OCI-LY1 (cell line): Measurements from ENCODE around the gene GALC.

Experiments used
- H2AFZ ChIP-seq: fragments of 200-600 bp; sonication (generic), shearing (Covaris generic); 2 replicates; pipeline ENCODE4 v1.6.0; 2014; ENCODE audit warnings: antibody characterized with exemption, mild to moderate bottlenecking, low read length
- H3F3A ChIP-seq: fragments of 200-600 bp; sonication (generic), shearing (Covaris generic); 2 replicates; pipeline ENCODE4 v1.6.0; 2014; ENCODE audit warnings: mild to moderate bottlenecking, antibody characterized with exemption, low read length, moderate library complexity; ENCODE audit not compliant: insufficient read depth
- H3K27ac ChIP-seq: fragments of 200-600 bp; sonication (generic); 2 replicates; pipeline ENCODE4 v1.5.1; 2014; ENCODE audit warnings: low read length, mixed run types, mild to moderate bottlenecking, low read depth; ENCODE audit not compliant: poor library complexity, severe bottlenecking
- H3K27me3 ChIP-seq: fragments of 200-600 bp; sonication (generic); 2 replicates; pipeline ENCODE4 v1.6.0; 2014; ENCODE audit warnings: antibody characterized with exemption, mild to moderate bottlenecking, low read length, moderate library complexity; ENCODE audit not compliant: insufficient read depth
- H3K36me3 ChIP-seq: fragments of 200-600 bp; sonication (generic); 2 replicates; pipeline ENCODE4 v1.6.1; 2014; ENCODE audit warnings: mild to moderate bottlenecking, antibody characterized with exemption, low read length, moderate library complexity, mixed read lengths; ENCODE audit not compliant: insufficient read depth
- H3K4me1 ChIP-seq: fragments of 200-600 bp; sonication (generic); 2 replicates; pipeline ENCODE4 v1.5.1; 2014; ENCODE audit warnings: mild to moderate bottlenecking, low read length, moderate library complexity; ENCODE audit not compliant: insufficient read depth, severe bottlenecking
- H3K4me2 ChIP-seq: fragments of 200-600 bp; sonication (generic), shearing (Covaris generic); 2 replicates; pipeline ENCODE4 v1.6.1; 2014; ENCODE audit warnings: low read length
- H3K4me3 ChIP-seq: fragments of 200-600 bp; sonication (generic); 2 replicates; pipeline ENCODE4 v1.5.1; 2014; ENCODE audit warnings: low read length, low read depth, mild to moderate bottlenecking, mixed read lengths; ENCODE audit not compliant: poor library complexity, severe bottlenecking
- H3K79me2 ChIP-seq: fragments of 200-600 bp; shearing (Covaris generic); 2 replicates; pipeline ENCODE4 v1.6.1; 2016; ENCODE audit warnings: mixed run types, low read length, mixed read lengths; ENCODE audit not compliant: insufficient read depth
- H3K9ac ChIP-seq: fragments of 200-600 bp; sonication (generic), shearing (Covaris generic); 2 replicates; pipeline ENCODE4 v1.6.1; 2014; ENCODE audit warnings: mild to moderate bottlenecking, low read length, mixed read lengths
- H3K9me2 ChIP-seq: fragments of 200-600 bp; sonication (generic), shearing (Covaris generic); 2 replicates; pipeline ENCODE4 v1.6.1; 2014; ENCODE audit warnings: low read depth, mild to moderate bottlenecking, low read length, mixed read lengths
- H3K9me3 ChIP-seq: fragments of 200-600 bp; shearing (Covaris generic); 2 replicates; pipeline ENCODE4 v1.6.1; 2014; ENCODE audit warnings: low read length, mixed read lengths
- H4K20me1 ChIP-seq: fragments of 200-600 bp; sonication (generic), shearing (Covaris generic); 2 replicates; pipeline ENCODE4 v1.6.0; 2016; ENCODE audit warnings: mild to moderate bottlenecking, low read length; ENCODE audit not compliant: insufficient read depth
- EZH2 ChIP-seq: fragments of 200-600 bp; sonication (generic), shearing (Covaris generic); IDR thresholded peaks from 2 replicates; pipeline ENCODE4 v1.8.0; 2017; ENCODE audit warnings: borderline replicate concordance, mixed run types, mild to moderate bottlenecking, antibody characterized with exemption, low read length, moderate library complexity, mixed read lengths
- TF ChIP-seq, protein P1 (sequence below): fragments of 200-600 bp; sonication (generic), shearing (Covaris generic); IDR thresholded peaks from 2 replicates; pipeline ENCODE4 v1.5.1; 2017; ENCODE audit warnings: mild to moderate bottlenecking, antibody characterized with exemption, low read length, moderate library complexity, mixed read lengths

GALC gene

DNA sequence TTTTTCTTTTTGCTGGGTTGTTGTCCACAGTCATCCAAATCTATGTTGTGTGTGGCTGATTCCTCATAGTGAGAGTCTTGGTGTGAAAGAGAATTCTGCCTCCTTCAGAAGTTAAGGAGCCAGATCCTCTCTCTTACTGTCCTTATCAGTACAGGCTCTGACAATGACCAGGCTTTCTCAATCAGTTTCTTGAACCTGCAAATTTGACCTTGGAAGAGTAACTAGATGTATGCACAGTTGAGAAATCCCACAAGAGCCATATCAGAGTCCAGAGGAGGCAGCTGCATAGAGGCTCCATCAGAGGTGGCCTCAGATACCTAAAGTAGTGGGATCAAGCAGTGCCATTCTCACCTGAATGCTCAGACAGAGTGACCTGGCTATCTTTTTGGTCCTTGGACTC is 5.5 kb upstream of the GALC start:
- Histone ChIP-seq H3K9me2 (no peaks in the 10 kb centered on the region), H3K4me2 (no peak overlapping the region), H3K36me3 (no peaks in the 10 kb centered on the region), H3K9me3 (no peaks in the 10 kb centered on the region), H3K27me3 (no peaks in the 10 kb centered on the region), H3K9ac (no peak overlapping the region), H4K20me1 (no peaks in the 10 kb centered on the region), H3F3A (no peaks in the 10 kb centered on the region), H3K4me1 (peaks cover 19% of the 10 kb centered on the region), H2AFZ (no peak overlapping the region), H3K27ac (no peak overlapping the region), H3K79me2 (no peaks in the 10 kb centered on the region), H3K4me3 (no peak overlapping the region)
- no peak for TF ChIP-seq EZH2

DNA sequence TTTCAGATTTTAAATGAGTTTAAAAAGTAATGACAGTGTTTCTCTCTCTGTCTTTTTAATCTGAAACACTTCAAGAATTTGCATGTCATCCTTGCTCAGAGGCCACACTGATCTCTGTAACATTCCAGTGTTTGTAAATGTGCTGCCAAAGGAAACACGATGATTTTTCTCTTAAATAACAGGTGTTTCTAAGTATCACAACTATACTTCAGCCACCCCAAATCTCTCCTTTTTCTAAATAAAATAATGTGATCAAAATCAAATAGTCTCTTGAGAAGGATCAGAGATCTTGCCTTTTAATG is 3.3 kb upstream of the GALC start:
- Histone ChIP-seq H2AFZ (no peak overlapping the region), H4K20me1 (no peaks in the 10 kb centered on the region), H3K27ac (no peak overlapping the region), H3K27me3 (no peaks in the 10 kb centered on the region), H3K9ac (no peak overlapping the region), H3F3A (no peaks in the 10 kb centered on the region), H3K4me3 (no peak overlapping the region), H3K9me3 (no peaks in the 10 kb centered on the region), H3K4me1 (peaks cover 25% of the 10 kb centered on the region), H3K79me2 (no peaks in the 10 kb centered on the region), H3K9me2 (no peaks in the 10 kb centered on the region), H3K4me2 (no peak overlapping the region), H3K36me3 (no peaks in the 10 kb centered on the region)
- TF ChIP-seq EZH2, result no peak
- TF ChIP-seq, protein P1, sequence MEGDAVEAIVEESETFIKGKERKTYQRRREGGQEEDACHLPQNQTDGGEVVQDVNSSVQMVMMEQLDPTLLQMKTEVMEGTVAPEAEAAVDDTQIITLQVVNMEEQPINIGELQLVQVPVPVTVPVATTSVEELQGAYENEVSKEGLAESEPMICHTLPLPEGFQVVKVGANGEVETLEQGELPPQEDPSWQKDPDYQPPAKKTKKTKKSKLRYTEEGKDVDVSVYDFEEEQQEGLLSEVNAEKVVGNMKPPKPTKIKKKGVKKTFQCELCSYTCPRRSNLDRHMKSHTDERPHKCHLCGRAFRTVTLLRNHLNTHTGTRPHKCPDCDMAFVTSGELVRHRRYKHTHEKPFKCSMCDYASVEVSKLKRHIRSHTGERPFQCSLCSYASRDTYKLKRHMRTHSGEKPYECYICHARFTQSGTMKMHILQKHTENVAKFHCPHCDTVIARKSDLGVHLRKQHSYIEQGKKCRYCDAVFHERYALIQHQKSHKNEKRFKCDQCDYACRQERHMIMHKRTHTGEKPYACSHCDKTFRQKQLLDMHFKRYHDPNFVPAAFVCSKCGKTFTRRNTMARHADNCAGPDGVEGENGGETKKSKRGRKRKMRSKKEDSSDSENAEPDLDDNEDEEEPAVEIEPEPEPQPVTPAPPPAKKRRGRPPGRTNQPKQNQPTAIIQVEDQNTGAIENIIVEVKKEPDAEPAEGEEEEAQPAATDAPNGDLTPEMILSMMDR, result no peak

DNA sequence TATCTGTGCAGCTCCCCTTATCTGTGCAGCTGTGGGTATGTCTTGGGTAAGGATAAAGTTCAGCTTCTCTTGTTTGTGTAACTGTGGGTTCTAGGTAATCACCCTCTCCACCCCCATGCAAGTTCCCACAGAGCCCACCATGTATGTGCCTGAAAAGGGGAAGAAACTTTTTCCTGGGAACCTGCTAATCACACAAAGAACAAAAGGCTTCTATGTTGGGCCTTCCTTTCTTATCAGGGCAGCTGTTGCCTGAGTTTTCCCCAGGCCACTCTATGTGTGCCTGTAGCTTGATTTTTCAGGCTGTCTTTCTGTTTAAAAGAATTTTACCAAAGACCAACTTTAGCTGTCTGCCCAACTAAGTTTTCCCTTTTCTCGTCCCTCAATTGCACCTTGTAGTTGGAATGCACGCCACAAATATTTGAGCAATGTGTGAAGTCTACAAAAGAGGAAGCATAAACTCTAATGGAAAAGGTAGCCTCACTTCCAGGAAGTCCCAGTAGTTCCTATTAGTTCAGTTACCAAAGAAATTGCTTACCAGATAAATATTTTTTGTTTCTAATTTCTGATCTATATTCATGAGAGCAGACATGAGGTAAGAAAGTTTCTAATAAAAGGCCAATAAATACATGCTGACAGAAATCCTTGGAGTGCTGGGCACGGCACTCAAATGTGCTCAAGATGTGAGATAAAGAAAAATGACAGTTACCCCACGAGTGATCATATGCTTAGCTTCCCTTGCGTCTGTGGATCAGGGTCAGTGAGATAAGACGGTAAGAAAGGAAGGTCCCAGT is 2.7 kb upstream of the GALC start:
- Histone ChIP-seq H2AFZ (peak overlapping the region; percentile 23; the same call in 1 of the 2 replicates), H3K9me2 (no peaks in the 10 kb centered on the region), H3F3A (no peaks in the 10 kb centered on the region), H3K27ac (no peak overlapping the region), H3K4me2 (no peak overlapping the region), H3K4me1 (peaks cover 25% of the 10 kb centered on the region), H3K36me3 (no peaks in the 10 kb centered on the region), H3K79me2 (no peaks in the 10 kb centered on the region), H3K9me3 (no peaks in the 10 kb centered on the region), H4K20me1 (no peaks in the 10 kb centered on the region), H3K27me3 (no peaks in the 10 kb centered on the region), H3K4me3 (no peak overlapping the region), H3K9ac (no peak overlapping the region)
- no peak for TF ChIP-seq EZH2
- TF ChIP-seq, protein P1, result no peak

DNA sequence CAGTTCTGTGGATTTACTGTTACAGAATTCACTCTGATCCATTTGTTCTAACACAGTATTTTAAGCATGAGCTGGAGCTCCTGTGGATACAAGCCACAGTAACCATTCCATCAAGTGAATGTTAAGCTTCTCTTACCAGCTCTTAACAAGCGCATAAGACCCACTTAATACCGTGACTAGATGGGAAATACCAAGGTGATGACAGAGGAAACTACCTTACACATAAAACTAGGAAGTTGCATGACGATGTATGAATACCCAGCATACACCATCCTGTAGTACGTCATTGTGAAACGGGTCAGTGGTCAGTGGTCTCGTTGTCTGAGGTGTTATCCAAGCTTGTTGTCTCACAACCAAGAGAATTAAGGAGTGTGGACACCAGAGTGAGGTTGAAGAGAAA is 2.0 kb upstream of the GALC start:
- H3K4me1 ChIP-seq, result peaks cover 25% of the 10 kb centered on the region
- no peaks in the 10 kb centered on the region for H4K20me1 ChIP-seq
- H2AFZ ChIP-seq, result peak overlapping the region; percentile 76
- H3K4me2 ChIP-seq, result no peak overlapping the region
- H3K9ac ChIP-seq, result no peak overlapping the region
- H3K9me2 ChIP-seq, result no peaks in the 10 kb centered on the region
- no peak for TF ChIP-seq EZH2
- TF ChIP-seq, protein P1, result no peak
- H3K36me3 ChIP-seq, result no peaks in the 10 kb centered on the region
- no peaks in the 10 kb centered on the region for H3K9me3 ChIP-seq
- no peak overlapping the region for H3K27ac ChIP-seq
- H3F3A ChIP-seq, result no peaks in the 10 kb centered on the region
- H3K4me3 ChIP-seq, result no peak overlapping the region
- H3K79me2 ChIP-seq, result no peaks in the 10 kb centered on the region
- H3K27me3 ChIP-seq, result no peaks in the 10 kb centered on the region
